Medulla oblongata (tissue), 1 donor: ENCODE measurements around the gene SIRT7.
"Not testable (repeated sequence)": the region's sequence is repeated elsewhere in the genome, so short reads cannot be mapped to it uniquely, and the experiment has no call there.

Source experiments
- DNase-seq: peaks from one replicate; pipeline ENCODE4 v3.0.0-alpha.2; 2015; ENCODE audit errors: extremely low spot score

The SIRT7 gene

DNA sequence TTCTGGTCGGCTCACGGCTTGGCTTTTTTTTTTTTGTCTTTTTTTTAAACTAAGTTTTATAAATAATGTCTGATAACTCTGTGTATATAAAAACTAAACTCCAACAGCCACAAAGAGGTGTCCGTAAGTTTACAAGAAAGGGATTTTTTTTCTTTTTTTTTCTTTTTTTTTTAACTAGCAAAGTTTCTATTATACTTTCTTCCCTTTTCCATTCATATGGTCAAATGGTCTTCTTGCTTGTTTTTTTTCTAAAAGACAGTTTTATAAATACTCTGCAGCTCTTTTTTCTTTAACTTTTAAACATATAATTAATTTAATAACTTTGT lies 3.5 kb upstream of the SIRT7 start:
- no peak for DNase-seq

DNA sequence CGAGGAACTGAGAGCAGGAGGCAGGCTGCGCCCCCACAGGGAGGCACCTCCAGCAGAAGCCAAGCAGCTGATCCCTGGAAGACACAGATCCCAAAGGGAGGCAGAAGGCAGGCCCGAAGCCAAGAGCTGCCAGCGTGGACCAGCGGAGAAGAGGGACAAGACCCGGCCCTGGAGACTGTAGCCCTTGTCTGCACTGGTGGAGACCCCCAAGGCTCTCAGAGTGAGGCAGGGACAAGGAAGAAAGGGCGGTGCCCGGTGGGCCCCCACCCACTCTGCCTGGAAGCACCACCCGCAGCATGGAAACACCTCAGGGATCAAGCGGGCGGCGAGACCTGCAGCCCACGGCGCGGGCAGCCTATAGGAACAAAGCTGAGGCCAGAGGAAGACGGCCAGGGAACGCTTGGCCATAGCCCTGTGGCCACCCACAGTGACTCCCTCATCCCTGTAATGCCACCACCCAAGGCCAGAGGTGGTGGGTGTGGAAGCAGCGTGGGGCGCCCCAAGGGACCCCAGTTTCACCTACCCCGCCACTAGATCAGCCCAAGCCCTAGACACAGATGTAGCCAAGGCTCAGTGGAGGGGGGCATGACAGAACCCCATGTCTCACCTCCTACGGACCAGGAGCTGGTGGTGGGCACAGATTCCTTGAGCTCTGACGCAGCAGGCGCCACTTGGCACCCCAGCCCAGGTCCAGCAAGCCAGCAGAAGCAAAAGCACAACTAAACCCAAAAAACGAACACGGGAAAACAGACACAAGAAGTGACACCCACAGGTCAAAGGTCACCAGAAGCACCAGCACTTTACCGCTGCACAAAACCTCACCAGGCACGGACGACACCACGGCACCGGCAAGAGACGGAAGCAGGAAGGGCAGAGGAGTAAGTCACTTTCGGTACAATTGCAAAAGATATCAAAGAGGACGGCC lies 2.9 kb upstream of the SIRT7 start:
- DNase-seq: no peak

DNA sequence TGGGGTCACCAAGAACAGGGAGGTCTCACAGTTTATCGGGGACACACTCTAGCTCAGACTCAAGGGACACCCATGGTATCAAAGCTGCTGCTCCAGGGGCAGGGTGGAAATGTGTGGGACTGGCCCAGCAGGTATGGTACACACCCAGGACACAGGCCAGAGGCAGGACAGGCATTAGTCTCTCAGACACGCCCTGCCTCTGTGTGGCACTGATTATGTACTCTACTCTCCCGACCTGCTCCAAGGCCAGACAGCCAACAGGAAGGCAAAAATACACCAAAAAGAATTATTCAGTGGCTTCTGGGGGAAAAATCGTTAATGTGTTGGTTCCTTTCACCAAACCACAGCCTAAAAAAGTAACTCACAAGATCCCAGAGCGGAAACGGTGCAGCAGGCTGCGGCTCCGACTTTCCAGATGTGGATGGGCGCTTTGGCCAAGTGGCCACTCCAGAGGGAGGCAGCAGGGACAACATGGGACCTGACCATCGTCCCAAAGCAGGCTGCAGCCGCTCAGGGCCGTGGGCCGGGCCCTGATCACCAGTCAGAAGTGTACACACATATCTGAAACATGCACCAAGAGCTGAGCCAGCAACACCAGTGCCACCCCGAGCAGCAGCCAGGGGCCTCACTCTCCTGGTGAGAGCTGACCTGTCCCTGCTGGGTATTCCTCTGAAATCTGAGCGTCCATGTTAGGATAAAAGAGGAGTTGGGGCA lies 1.0 kb upstream of the SIRT7 start:
- no peak for DNase-seq

DNA sequence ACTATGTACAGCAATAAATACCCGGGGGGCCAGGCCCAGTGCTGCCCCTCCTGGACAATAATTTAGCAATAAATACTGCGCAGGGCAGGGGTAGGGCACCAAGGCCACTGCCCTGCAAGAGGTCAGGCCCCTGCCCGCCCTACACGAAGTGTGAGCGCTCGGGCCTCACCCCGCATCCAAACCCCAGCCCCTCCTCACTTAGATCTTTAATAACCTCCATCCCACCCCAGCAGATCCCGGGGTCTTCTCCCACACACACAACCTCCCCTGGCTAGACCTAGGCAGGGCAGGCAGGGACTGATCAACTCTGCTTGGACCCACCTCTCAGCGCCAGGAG lies 325 bp upstream of the SIRT7 start:
- DNase-seq: not testable (repeated sequence)

DNA sequence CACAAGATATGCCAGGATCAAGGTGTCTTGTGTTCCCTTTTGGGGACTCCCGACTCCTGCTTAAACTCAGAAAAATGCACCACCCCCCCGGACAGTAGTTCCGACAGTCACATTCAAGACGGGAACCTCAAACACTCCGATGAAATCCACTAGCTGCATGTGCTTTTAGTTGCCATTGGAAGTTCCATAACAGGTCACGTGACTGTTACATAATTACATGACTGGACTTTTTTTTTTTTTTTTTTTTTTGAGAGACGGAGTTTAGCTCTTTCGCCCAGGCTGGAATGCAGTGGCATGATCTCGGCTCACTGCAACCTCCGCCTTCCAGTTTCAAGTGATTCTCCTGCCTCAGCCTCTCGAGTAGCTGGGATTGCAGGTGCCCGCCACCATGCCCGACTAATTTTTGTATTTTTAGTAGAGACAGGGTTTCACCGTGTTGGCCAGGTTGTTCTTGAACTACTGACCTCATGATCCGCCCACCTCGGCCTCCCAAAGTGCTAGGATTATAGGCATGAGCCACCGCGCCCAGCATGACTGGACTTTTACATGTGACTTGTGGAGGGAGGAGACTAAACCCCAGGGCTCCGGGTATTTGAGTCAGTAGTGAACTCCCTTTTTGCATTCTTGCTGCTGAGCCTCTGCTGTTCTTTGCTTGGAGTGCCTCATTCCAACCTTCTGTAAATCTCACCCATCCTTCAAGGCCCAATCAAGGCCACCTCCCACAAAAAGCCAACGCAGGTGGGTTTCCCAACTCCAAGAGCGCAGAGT lies 1.6 kb downstream of the SIRT7 start:
- no peak for DNase-seq

DNA sequence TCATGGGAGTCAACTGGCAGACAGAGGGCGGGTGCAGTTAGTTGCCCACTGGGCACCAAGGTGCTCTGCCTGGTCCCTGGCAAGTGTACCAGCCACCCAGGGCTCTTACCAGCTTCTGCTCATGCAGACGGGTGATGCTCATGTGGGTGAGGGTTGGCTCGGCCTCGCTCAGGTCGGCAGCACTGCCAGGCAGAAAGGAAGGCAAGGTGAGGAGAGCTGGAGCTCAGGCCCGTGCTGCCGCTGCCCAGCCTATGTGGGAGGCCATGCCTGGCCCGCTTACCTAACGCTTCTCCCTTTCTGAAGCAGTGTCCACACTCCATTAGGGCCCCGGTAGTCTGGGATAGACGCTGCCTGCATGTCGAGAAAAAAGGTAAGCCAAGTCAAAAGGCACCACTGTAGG lies 2.6 kb downstream of the SIRT7 start:
- no peak for DNase-seq

DNA sequence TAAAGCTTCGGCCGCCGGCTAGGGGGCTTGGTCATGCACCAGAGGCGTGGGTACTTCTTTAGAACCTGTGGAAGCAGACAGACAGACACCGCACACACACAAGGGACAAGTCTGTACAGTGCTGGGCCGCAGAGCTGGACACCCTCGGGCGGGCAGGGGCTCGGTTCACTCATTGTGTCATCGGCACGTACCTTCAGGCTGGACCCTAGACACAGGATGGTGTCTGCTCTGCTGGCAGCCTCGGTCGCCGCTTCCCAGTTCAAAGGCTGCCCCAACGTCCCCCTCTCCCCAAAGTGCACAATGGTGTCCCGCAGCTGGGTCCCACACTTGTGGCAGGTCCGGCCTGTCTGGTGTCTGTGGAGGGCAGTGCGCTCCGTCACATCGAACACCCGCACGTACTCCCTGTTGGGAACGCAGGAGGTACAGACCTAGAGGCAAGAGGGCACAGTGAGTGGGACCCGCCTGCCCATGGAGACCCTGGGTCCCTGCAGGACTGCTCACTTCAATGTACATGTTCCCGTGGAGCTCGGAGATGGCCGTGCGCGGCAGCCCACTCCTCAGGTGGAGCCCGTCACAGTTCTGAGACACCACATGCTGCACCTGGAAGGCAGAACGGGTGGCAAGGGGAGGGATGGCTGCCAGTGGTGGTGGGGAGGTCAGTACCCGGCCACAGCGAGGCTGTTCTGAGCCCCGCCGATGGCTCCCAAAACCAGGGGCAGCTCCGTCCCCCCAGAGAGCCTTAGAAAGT lies 3.7 kb downstream of the SIRT7 start:
- no peak for DNase-seq

DNA sequence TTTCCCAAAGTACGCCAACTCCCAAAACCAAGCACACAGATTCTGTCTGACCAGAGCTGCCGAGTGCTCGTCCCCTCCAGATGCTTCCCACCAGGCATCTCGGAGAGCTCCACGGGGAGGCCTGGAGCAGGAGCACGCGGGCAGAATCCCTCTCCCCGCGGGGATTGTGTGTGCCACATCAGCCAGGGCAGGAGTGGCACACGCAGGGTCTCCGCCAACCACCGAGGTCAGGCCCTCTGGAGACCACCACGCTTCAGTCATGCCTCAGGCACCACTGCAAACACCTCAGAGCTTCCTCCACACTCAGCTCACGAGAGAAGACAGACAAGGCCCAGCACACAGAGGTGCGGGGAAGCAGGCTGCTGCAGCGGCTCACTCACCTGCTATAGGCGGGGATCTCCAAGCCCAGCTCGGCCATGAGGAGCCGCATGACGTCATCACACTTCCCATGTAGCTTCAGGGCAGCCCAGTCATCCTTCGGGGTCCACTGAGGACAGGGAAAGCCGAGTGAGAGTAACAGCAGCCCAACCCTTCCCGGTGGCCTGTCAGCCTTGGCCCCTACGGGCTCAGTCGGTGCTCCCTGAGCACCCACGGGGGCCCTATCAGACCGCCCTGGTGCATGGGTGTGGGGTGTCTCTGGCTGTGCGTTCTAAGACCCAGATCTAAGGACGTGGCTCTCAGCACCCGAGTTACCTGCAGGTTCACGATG lies 4.4 kb downstream of the SIRT7 start:
- no peak for DNase-seq

DNA sequence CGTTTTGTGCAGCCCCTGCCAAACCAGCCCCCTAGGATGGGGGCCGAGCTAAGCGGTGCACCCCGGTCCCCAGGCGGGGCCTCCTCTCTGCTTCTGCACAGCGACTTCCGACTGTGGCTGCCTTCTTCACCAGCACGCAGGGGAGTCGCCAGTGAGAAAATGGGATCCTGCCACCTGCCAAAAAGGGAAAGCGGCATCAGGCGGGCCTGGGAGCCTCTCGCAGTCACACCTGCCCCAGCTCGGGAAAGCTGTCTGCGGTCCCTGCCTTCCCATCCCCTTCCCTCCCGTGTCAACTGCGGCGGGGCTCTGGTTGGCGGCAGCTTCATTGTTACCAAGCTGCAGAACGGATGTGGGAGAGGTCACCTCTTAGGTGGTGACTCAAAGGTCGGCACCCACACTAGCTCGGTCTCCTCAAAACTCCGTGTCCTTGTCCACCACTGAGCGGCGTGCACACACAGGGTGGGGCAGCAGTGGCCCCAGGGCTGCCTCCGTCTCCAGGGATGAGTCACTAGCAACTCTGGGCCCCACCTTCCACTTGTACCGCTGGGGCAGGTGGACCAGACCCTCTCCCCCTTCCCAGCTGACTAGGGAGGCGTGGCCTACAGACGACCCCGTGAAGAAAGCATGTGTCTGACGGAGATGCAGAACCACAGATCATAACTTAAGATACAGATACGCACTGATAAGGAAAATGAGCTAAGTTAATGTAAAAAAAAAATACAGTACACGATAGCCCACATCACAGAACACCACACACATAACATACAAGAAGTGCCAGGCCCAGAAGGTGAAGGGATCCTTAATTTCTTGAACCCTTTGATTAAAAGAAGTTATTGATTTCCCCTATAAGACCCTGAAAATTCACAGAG lies 5.3 kb downstream of the SIRT7 start:
- no peak for DNase-seq

DNA sequence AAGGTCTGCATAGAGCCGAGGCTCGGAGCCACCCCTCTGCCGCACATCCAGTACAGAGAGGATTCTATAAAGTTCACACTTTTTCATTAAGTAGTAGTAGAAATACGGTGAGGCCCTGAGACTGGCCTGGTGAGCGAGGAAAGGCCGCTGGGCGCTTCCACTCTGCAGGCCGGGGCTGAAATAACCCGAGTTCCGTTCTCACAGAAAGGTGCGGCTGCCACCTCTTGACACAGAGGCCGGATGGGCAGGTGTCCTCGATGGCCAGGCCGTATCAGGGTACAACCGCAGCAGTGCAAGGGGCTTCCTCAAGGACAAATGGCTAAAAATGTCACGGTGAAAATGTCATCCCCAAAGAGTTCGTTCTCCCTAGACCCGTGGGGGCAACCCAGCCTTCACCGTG lies 6.0 kb downstream of the SIRT7 start:
- no peak for DNase-seq

DNA sequence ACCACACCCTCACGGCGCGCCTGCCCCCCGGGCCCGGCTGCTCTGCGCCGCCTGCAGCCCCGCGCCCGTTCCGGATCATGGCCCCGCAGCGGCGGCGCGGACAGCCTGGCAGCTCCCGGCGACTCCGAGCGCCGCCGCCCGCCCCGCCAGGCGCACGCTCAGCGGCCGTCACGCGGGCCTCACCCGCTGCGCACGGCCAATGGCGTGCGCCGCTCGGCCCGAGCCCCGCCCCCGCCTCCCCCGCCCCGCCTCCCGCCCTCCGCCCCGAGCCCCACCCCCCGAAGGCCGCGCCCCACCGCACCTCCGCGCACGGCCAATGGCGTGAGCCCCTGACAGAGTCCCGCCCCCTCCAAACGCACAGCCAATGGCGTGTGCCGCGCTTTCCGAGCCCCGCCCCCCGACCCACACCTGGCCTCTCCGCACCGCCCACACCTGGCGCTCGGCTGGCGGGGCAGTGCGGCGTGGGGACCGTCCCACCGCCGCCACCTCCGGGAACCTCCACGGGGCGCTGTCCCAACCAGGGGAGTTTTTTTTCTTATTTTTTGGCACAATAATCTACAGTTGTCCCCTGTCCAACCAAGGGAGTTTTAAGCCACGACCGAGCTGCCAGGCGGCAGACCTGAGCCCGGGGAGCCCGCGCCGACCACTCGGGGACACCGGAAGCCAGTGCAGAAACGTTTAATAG lies 6.6 kb downstream of the SIRT7 start, which contains the start of gene PCYT2:
TSS of gene PCYT2 (minus strand) at position 123 of the 685 bp plus-strand sequence. CDS start at position 79, 44 bp downstream.
- peak; percentile 94 for DNase-seq

DNA sequence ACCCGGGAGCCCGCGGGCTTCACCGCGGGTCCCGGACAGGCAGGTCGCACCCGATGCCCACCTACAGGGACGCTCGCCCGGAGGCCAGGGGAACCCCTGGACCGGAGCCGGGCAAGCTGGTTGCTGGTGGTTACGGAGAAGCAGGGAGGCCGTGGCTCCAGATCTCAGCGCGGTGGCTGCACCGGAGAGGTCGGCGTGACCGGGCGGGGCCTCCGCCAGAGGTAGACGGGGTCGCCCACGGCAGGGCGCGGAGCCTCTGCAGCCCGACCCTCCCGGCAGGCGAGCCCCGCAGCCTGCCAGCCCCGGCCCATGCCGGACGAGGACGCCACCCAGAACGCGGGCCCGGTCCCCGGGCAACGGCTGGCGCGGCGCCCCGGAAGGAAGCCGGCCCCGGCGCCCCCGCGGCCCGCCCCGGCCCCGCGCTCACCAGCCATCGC lies 7.1 kb downstream of the SIRT7 start:
- DNase-seq: no peak

DNA sequence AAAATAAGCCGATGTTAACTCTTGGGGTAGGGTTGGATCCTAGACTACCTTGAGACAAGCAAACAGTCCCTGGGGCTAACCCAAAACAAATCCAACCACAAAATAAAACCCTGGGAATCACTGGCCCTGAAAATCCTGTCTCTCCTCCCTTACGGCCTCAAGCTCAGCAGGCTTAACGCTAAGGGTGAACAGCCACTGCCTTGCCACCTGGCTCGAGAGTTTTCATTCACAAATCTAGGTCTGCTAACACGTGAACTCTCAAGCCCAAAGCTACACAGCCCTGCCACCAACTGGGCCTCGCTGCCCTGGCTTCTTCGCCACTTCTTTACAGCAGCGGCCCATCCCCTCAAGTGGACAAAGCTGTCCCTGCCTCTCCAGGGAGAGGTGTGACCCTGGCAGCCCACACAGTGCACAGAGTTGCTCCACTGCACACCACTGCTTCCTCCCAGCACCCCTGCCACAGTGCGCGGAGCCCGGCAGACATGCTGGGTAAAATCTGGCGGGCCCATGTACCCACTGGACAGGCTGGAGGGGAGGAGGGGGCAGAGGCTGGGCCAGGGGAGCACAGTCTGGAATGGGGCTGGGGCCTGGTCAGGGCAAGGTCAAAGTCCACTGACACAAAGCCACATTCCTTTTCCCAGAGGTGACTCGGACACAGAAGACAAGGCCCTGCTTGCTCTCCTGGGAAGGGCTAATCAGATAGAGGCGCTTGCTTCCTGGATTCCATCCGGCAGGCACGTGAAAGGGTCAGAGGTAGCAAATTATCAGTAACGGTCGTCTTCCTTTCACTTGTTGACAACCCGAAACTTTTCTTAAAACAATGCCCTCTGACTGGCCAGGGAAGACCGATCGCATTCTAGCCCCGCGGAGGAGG lies 7.8 kb downstream of the SIRT7 start:
- no peak for DNase-seq

DNA sequence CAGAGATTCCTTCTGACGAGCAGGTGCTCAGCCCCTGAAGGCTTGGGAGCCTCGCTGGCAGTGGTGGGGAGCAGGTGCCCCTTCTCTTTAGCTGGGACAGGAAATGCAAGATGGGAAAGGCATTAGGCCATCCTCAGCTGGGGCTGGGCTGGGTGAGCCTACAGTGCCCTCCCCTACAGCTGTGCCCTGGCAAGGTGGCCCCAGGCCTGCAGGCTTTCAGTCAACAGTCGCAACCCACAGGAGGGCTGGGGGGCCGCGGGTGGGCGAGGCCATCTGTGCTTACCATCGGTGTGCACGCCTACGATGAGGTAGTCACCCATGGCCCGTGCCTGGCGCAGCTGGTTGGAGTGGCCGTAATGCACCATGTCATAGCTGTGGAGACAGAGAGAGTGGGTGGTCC lies 8.7 kb downstream of the SIRT7 start:
- DNase-seq: no peak

DNA sequence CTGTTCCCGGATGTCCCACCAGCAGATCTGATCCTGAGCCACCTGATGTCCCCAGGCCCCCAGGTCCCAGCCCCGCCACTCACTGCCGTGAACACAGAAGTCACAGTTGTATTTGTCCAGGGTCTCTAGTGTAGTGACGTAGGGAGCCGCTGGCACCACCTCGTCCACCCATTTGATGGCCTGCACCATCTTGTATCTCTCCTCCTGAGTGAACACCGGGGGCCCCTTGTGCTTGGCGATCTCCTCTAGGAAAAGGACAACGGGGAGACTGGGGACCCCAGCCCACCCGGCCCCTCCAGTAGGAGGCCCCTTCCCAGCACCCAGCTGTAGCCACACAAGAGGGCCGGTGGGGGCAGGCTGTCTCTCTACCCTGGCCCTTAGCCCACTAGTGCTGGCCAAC lies 9.2 kb downstream of the SIRT7 start:
- no peak for DNase-seq

DNA sequence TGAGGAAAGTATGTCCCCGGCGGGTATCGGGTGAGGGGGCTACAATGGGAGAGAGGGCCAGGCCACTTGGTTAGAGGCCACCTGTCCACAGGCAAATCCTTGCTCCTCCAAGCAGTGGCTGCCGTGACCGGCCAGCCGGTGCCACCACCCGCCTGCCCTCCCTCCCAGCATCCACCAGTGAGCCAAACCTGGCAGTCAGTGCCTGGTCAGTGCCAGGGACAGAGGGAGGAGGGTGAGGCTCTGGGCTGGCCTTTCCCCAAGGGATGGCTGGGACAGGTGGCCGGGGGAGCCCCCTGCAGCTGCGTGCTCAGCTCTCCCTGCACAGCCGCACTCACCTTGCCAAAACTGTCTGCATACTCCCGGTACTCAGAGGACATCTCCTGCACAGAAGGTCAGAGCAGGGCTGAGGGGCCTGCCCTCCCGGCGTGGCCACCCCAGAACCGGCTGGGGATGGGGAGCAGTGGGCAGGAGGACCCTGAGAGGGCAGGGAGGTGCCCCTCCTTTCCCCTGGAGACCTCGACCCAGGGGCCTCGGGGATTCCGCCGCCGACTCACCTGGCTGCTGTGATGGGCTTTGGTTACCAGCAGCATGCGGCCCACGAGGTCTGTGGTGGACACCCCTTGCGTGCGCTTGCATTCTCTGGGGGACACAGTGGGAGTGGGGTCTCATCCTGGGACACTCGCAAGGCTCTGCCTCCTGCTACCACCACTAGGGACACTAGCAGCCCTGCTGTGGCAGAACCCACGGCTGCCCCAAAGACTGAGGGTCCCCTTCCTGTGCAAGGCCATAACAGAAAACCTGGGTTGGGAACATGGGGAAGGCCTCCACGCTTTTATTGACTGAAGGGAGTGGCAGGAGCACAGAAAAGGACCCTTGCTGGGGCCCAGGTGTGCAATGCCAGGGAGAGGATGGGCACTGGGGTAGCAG lies 10.5 kb downstream of the SIRT7 start:
- DNase-seq: no peak

DNA sequence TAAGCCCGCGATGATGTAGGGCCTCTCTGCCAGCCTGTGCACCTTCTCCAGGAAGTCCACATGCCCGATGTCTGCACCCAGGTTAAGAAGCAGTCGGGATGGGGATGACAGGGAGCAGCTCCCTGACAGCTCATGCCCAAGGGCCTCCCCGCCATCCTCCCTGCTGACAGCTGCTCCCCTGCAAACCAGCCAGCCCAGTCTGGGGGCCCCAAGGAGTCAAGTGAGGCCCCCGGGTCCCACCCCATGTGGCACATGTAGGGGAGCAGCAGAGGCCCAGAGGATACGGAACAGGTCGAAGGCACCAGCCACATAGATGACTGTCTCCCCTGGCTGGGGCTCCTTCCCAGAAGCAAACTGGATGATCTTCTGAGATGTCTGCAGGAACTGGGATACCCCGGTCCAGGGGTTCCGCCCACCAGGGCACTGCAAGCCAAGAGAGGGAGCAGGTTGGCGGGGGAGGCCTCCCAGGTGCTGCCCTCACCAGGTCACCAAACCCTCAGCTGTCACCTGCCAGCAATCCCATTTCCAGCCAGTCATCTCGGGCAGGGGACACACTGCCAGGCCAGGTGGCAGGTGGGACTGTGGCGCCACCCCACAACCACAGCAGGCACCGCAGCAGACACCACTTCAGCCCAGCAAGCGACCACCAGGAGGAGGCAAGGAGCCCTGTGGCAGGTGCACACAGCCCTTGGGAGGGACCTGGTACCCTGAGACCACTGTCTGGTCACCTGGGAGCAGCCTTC lies 11.3 kb downstream of the SIRT7 start:
- no peak for DNase-seq
